GM12801 (cell line): Measurements from ENCODE around the gene ZNF618.

Experiments
- CTCF ChIP-seq: IDR thresholded peaks from one replicate; pipeline ENCODE4 v1.5.1; 2011; ENCODE audit warnings: control low read depth; ENCODE audit not compliant: insufficient read length; ENCODE audit errors: extremely low read depth

The ZNF618 gene

GRCh38 chr9:113991714-113992113 is 115.6 kb downstream of the ZNF618 start:
- no peak for TF ChIP-seq CTCF

- no peak for TF ChIP-seq CTCF
Observed at GRCh38 chr9:113992276-113992951, 116.3 kb downstream of the ZNF618 start.

GRCh38 chr9:113992994-113993393 is 116.9 kb downstream of the ZNF618 start:
- TF ChIP-seq CTCF: no peak

GRCh38 chr9:113993838-113994540 is 117.9 kb downstream of the ZNF618 start:
- TF ChIP-seq CTCF: no peak

GRCh38 chr9:113995401-113995800 is 119.3 kb downstream of the ZNF618 start:
- TF ChIP-seq CTCF: no peak

- TF ChIP-seq CTCF: no peak
Observed at GRCh38 chr9:113995963-113996362, 119.9 kb downstream of the ZNF618 start.

GRCh38 chr9:113996531-113997001 is 120.5 kb downstream of the ZNF618 start:
- no peak for TF ChIP-seq CTCF
